ENCODE measurements around the gene KCNJ11.

The KCNJ11 gene

DNA sequence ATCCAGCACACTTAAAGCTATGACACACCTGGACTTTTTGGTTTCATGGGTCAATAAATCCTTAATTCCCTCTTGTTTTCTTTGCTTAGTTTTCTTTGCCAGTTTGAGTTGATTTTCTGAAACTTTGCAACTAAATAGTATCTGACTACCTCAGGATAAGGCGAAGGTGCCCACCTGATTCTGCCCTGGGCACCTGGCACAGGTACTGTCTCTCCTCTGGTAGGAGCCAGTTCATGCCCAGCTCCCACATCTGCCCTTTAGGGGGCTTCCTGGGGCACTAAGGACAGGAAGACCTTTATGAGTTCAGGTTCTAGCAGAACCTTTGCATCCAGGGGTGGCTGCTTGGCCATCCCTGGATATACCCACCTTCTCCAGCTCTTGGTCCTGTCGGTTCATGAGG is 19.6 kb upstream of the KCNJ11 start:
- no peak for DNase-seq

DNA sequence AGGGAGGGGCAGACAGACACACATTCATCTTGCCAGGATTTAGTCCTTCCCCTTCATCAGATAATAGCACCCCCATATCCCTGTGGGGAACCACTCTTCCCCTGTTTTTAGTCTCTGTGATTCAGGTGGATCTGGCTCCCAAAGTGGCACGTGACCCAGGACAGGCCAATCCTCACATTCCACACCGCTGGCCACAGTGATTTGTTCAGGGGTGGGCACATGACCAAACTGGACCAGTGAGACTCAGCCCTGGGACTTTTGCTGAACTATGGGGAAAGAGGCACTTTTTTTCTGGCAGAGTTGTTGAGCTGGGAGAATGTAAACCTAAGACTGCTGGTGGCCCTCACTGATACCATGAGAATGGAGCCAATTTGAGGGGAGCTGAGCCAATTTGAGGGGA is 19.1 kb upstream of the KCNJ11 start:
- DNase-seq: no peak

DNA sequence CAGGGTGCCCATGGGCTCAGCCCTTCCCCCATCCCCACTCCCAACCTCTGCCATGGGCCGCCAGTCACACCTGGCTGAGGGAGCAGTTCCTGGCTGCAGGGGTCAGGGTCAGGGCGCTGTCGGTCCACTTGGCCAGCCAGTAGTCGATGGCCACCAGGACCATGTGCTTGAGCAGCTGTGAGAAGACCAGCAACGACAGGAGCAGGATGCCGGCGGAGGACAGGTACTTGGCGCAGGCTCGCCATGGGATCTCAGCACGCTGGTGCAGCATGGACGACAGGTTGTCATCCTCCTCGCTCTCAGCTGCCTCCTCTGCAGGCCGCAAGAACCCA is 18.3 kb upstream of the KCNJ11 start:
- no peak for DNase-seq

DNA sequence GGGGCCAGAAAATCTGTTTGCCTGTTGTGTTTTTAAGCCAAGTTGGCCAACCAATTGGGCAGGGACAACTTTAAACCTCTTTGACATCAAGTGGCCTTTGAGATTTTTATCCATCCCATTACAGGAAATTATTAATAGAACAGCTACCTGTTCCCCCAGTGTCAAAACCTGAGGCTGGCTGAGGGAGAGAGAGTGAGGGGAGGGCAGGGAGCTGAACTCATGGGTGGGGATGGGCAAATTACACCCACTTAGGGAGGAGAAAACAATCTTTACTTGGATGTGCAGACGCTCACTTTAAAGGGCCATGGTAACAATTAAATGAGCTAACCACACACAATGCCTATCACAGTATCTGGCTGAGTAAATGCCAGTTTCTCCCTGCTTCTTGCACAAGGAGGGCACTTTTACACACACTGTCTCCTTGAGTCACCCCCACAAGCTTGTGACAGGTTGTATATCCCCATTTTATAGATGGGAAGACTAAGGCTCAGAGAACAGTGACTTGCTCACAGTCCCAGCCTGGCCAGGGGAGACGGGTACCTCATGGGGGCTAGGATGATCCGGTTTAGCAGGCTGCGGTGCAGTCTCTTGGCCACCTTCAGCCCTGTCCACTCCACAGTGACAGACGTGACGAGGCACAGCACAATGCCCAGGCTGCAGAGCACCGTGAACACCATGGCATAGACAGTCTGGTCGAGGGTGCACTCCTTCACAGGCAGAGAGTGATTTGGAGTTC is 17.8 kb upstream of the KCNJ11 start:
- no peak for DNase-seq

DNA sequence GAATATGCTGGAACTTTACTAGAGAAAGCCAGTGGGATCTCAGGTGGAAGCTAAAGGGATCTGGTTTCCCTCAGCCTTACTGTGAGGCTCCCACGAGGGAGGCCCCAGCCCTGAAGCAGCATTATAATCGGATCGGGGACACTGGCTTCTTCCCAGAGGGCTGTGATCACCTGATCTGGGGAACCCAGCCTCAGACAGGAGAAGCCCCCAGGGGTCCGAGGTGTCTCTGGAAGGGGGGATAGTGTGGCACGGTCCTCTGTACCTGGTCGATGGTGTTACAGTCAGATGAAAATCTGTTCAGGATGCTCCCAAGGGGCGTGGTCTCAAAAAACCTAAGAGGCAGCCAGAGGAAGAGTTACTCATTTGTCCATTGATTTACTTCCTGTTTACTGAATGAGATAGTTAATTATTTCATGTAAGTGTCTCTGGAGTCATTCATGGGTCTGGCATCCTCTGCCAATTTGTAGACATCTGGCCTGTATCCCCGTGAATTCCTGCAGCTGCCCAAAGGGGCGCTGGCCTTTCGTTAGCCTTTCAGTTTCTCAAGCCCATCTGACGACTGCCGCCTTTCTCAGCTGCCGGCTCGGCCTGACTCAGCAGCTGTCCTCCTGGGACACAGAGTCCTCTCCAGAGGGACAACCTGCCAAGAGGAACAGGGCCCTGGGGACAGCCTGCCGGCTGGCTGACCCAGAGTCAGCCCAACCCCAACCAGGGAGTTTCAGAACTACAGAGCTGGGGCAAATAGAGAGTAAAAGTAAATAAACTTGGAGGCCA is 17.0 kb upstream of the KCNJ11 start:
- DNase-seq: no peak

DNA sequence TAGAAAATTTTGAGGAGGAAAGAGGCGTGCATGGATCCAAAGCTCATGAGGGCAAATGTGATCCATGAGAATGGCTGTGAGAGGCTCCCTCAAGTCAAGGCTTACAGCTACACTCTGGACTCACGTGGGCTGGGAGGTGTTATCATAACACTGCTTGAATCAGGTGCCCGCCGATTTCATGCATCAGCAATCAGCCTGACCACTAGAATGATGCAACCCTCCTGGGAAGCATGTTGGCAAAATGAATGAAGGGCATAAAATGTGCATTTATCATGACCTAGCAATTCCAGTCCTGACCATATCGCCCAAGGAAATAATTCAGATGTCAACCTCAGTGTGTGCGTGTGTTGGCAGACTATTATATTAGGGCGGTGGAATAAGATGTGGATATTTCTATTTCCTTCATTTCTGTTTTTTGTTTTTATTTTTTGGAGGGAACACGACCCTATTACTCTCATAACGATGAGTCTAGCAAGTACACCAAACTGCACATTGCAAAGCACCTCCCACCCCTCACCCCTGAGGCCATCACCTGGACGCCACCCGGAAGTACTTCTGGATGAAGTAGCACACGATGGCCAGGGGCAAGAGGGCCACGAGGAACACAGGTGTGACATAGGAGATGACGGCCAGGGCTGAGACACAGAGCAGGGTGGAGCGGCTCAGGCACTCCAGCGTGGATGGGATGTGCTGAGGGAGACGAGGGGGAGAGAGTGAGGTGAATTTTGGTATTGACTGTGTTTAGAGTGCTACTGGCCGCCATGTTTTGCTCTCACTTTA is 15.7 kb upstream of the KCNJ11 start:
- DNase-seq: no peak

DNA sequence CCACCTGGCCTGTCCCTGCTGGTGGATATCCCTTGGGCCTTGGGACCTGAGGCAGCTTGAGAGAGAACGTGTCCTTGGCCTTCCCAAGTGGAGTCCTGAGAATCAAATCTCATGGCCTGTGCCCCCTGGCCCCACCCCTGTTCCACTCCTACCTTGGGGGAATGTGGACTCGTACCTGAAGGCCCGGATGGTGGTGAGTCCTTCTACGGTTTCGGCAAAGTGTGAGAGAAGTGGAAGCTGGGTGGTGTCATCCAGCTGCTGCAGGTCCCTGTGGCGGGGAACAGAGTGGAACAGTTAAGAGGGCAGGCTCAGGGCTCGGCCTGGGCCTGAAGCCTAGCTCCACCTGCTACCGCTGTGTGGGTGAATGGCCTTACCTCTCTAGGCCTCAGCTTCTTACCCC is 14.0 kb upstream of the KCNJ11 start:
- DNase-seq: no peak

DNA sequence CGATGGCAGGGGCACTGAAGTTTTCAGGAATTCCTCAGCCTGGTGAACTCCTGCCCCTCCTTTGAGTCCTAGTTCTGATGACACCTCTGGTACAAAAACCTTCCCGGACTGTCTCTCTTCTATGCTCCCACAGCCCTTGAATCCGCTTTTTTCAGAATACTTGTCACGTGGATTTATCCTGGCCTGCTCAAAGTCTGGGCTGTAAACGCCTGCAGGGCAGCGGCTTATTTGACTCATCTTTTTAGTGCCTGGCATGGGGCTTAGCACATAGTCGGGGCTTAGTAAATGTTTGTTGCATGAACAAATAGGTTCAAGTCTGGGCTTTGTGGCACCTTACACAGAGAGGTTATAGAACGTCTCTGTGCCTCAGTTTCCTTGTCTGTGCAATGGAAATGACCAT is 13.4 kb upstream of the KCNJ11 start:
- DNase-seq: no peak

DNA sequence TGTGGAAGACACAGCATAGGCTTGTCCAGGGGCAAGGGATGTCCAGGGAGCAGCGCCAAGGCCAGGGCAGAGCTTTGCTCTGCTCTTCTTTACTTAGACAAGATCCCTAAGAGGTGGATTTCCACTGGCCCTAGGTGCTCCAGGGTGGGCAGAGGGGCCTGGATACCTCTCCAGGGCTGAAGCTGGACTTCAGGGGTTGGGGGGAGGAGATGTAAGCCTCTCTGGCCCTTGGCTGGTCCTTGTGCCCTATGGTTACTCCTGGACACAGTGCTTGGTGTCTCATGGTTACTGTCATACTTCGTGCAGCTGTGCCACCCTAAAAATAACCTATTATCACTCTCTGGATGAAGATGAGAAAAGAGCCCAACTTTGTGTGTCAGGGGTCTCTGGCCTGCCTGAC is 12.9 kb upstream of the KCNJ11 start:
- no peak for DNase-seq

DNA sequence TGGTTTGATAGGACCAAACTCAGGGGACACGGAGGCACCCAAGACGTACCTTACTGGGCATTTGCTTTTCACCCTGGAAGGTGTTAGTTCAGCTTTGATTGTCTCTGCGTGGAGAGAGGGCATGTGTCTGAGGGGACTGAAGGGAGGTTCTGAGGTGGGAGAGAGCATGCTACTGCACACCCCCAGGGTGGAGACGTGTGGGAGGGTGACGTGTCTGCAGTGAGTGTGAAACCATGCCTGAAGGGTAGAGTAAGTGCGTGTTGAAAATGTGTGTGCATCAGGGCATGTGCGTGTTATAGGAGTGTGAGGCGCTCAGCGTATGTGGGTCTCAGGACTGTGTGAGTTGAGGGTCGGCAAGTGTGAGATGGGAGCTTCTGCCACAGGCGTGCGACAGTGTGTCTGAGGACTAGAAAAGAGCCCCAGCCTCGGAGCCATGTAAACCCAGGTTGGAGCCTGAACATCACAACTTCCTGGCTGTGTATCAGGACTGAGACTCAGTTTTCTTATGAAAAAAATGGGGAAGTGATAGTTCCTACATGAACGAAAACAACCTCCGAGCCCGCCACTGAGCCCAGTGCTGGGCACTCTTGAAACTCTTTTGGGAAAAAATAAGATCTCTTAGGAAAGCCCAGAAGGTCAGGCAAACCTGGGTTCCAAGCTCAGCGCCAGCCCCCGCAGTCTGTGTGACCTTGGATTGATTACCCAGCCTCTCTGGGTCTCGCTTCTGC is 11.8 kb upstream of the KCNJ11 start:
- no peak for DNase-seq

DNA sequence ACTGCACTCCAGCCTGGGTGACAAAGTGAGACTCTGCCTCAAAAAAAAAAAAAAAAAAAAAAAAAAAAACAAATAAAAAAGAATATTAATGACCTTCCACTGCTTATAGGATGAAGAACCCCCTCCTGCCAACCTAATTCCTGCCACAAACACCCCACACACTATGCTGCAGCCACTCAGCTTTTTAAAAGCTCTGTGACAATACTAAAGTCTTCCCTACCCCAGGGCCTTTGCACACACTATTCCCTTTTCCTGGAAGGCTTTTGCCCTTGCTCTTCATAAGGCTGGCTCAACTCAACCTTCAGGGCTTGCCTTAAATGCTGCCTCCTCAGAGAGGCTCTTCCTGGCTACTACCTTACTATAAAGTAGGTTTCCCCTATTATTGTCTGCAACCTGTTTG is 10.8 kb upstream of the KCNJ11 start:
- DNase-seq: no peak

DNA sequence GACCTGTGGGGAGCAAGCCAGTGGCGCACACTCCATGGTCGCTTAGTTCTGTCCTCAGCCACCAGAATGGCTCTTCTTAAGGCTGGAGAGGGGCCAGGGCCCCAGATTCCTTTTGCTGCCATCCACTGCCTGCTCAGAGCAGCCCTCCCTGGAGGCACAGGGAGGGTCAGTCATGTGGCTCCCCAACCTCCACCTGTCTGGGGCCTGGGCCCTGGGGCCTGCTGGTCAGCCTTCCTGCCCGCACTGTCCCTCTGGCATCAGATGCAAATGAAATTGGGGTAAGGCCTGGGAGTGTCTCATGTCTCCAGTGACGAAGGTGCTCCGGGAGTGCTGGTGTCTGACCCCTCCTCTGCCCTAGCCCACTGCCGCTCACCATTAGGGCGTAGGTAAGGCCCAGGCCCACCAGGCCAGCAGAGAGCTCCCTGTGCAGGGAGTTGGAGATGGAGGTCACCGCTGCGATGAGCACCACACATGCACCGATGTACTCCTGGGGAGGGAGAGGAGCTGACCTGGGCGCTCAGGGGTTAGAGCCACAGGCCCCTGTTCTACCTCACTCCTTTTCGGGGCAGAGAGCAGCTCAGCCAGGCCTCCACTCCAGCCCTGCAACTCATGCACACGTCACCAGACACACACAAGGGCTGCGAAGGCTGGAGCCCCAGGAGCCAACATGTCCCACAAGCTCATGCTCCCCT is 9.0 kb upstream of the KCNJ11 start:
- DNase-seq: no peak

DNA sequence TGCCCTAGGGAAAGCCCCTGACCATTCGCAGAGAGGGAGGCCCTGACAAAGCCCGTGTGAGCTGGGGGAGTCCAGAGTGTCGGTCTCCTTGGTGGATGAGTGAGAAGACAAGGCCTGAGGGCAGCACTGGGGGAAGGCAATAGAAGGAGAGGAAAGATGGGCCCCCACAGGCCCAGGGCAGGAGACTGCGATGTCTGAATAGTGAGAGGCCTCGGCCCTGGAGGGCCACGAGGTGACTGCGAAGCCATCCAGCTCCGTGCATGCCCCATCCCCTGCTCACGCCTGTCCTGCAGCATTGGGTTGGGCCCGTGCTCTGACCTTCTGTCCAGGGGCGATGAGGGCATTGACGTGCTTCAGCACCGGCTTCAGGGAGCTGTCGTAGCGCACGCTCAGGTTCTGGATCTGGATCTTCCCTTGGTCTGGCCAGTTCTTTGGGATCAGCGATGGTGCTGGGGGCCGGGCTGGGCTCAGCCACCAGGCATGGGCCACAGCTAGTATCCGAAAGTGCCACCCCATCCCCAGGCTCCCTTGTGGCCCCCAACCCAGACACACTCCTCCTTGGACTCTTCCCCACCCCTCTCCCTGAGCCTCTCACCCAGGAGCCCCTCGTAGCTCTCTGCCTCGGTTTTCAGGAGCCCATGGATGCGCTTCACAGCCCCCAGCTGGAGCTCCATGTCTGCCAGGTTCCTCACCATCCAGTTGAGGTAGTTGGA is 8.3 kb upstream of the KCNJ11 start:
- no peak for DNase-seq

DNA sequence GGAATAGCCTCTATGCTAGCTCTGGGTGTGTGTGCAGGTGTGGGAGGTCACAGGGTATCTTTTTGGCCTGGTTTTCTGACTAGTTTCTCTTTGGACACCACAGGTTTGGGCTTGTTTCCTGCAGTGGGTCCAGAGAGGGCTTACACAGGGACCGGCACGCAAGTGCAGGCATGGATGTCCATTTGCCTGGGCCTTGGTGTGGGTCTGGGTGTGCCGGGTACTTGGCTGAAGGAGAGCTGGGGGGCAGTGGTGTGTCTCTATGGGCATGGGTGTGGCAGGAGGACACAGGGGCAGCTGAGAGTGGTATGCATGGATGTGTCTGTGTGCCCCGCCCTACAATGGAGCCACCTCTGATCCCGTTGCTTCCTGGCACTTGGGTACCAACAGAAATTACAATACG is 7.5 kb upstream of the KCNJ11 start:
- no peak for DNase-seq

DNA sequence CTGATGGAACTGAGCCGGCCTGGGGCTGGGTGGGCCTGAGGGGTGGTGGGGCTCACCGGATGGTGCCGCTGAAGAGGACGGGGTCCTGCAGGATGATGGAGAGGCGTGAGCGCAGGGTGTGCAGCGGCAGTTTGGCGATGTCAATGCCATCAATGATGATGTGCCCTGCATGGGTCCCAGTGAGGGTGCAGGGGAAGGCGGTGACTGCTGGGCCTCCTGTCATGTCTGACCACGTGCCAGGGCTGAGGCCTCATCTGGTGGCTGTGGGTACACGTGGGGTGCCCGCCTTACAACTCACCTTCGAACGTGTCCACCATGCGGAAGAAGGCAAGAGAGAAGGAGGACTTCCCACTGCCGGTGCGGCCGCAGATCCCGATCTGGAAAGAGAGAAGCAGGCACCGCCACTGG is 7.1 kb upstream of the KCNJ11 start:
- DNase-seq: no peak

DNA sequence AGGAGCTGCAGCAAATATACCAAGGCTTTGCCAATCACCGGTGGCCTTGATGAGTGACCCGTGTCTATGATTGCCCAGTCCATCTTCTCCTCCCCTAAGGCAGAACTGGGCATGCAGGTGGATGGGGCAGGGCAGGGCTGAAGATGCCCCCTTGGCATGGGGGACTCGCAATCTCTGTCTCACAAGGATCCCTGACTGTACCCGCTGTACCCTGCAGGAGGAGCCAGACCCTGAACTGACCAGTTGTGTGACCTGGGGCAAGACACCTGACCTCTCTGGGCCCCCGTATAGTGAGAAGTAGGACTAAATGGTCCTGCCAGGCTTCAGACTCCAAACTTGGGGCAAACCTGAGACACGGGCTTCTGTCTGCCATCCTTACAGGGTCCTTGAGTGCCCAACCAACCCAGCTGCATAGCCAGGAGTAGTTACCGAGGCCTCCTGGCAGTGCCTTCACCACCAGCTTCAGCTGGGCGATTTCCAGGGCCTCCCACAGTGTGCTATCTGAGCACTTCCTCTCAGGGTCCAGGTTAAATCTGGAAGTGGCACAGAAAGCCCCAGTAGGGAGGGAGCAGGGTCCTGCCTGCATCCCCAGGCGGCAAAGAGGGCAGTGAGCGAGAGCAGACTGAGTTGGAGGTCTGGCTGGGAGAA is 6.4 kb upstream of the KCNJ11 start:
- no peak for DNase-seq

DNA sequence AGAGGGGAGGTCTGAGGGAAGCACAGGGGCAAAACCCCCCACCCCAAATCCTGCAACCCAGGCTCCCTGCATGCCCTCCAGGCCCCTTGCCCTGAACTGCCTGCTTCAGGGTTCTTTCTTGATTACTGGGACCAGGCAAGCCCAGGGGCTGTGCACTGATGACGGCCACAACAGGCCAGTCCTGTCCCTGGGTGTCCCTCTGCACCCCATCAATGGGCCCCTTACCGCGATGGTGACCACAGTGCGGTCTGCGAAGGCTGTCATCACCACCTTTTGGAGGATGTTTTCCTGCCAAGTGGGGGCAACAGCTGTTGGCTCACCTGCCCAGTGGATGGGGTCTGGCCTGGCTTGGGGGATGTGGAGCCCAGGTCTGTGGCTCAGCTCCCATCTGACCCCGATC is 5.0 kb upstream of the KCNJ11 start:
- no peak for DNase-seq

DNA sequence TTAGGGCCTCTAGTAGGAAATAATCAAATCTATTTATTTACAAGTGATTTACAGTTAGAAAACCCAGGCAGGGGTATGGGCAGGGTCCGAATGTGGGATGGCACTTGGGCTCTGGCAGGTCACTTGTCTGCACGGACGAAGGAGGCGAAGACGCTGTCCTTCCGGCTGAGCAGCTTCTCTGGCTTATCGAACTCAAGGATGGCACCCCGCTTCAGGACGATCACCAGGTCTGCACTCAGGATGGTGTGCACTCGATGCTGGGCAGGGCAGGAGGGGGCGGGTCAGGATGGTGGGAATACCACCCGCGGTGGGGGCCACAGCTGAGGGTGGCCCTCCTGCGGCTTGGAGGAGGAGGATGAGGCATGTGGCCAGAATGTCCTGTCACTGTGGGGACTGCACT is 4.4 kb upstream of the KCNJ11 start:
- no peak for DNase-seq

DNA sequence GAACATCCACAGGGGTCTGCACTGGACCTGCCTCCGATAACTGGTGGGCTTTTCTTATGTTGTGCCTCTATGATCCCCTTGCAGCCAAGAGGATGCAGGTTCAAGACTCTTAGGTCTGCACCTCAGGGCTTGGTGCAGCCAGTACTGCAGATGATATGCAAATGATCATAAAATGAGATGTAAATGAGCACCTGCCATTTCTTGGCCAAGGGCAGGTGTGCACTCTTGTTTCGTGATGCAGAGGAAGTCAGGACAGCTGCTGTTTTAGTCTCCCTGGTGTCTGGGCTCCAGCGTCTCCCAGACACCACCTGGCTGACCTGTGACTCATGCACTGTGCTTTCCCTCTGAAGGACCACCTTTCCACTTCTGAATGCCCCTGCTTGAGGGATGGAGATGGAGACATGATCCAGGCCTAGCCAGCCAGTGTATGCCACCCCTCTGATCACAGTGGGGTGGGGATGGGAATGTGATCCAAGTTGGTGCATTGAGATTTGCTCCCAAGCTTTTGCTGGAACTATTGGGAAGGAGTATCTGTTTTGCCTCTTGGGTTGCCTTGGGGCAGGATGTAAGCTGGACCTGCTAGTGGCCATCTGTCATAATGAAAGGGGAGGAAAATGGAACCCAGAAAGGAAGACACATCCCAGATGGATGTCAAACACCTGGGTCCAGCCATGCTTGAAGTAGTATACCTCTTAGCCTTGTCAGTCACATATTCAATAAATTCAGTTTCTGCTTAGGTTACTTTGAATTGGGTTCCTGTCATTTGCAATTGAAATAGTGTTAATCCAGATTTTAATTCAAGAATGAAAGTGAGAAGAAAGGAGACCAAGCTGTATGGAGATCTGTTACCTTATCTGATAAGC is 3.3 kb upstream of the KCNJ11 start:
- no peak for DNase-seq

DNA sequence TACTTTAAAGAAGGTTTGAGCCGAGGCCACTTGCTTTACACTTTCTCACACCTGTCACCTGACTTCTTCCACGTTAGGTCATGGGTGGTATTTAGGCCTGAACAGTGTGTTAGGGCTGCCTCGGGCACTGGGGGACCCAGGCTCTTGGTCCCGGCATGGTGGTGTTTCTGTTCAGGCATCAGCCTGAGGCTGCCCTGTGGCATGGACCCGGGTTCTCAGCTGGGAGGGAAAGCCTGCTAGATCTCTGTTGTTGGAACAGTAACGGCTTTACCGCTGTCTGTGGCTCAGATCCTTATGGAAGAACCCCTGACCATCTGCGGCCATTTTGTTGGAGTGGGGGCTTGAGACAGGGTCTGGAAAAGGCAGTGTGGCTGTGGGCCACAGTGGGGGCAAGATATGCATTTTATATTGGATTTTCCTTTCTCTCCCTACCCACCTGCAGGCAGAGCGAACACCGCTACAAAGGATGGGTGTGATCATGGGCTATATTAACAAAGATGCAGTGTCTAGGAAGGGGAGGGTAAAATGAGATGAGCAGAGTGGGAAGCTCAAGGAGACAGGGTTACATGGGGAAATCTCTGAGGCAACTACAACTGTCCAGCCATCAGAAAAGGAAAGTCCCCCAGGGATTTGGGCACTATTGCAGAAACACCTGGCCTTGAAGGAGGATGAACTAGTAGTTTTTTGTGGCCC is 1.6 kb upstream of the KCNJ11 start:
- DNase-seq: no peak
